T-helper 9 cell (primary cell): Measurements from ENCODE around the gene CCDC201.
"Not testable (repeated sequence)": the region's sequence is repeated elsewhere in the genome, so short reads cannot be mapped to it uniquely, and the experiment has no call there.

Experiments
- DNase-seq: peaks from one replicate; pipeline ENCODE4 v3.0.0-alpha.2; 2020

The CCDC201 gene

DNA sequence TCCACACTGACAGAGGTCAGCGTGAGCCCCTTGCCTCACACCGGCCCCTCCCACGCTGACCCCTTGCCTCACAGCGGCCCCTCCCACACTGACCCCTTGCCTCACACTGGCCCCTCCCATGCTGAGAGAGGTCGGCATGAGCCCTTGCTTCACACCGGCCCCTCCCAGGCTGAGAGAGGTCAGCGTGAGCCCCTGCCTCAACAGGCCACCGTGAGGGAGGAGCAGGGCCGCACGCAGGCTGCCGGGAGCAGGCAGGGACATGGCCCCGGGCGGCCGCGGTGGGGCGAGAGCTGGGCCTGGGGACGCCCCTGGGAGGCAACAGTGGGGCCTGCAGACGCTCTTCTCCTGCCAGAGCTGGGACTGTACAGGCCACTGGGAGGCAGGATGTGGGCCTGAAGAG lies 59.1 kb downstream of the CCDC201 start:
- not testable (repeated sequence) for DNase-seq

DNA sequence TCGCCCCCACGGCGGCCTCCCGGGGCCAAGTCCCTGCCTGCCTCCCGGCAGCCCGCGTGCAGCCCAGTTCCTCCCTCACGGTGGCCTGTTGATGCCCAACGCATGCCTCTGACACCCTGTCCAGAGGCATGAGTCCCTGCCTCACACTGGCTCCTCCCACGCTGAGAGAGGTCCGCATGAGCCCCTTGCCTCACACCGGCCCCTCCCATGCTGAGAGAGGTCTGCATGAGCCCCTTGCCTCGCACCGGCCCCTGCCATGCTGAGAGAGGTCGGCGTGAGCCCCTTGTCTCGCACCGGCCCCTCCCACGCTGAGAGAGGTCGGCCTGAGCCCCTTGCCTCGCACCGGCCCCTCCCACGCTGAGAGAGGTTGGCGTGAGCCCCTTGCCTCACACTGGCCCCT lies 59.9 kb downstream of the CCDC201 start:
- DNase-seq: no peak

GRCh38 chr7:45811652-45812234 lies 61.1 kb downstream of the CCDC201 start:
- not testable (repeated sequence) for DNase-seq

DNA sequence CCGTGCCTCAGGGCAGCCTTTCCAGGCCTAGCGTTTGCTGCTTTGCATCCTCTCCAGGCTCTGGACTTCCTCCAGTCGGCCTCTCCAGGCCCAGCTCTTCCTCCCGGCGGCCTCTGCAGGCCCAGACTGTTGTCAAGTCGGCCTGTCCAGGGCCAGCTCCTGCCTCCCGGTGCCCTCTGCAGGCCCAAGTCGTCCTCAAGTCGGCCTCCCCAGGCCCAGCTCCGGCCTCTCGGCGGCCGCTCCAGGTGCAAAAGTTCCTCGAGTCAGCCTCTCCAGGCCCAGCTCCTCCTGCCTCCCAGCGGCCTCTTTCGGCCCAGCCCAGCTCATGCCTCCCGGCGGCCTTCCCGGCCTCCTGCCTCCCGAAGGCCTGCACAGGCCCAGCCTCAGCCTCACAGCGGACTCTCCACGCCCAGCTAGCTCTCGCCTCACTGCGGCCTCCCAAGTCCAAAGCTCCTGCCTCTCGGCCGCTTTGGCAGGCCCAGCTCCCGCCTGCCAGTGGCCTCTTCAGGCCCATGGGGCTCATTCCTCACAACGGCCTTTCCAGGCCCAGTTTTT lies 62.4 kb downstream of the CCDC201 start:
- DNase-seq: not testable (repeated sequence)
